GM20431 (cell line): ENCODE results near the gene LRP5.

Experiments
- in situ Hi-C: fragments of 300-500 bp; cut with MseI, MboI; formaldehyde crosslinking; loops from one replicate; pipeline ENCODE4 v1.15.0; 2020; ENCODE audit warnings: low sequenced_read_pairs; ENCODE audit not compliant: unreplicated experiment

The LRP5 gene

GRCh38 chr11:68303982-68304780 is 8.2 kb upstream of the LRP5 start:
- in situ Hi-C loops = no loop called here

GRCh38 chr11:68306636-68307035 is 5.8 kb upstream of the LRP5 start:
- in situ Hi-C loops = no loop called here

DNA sequence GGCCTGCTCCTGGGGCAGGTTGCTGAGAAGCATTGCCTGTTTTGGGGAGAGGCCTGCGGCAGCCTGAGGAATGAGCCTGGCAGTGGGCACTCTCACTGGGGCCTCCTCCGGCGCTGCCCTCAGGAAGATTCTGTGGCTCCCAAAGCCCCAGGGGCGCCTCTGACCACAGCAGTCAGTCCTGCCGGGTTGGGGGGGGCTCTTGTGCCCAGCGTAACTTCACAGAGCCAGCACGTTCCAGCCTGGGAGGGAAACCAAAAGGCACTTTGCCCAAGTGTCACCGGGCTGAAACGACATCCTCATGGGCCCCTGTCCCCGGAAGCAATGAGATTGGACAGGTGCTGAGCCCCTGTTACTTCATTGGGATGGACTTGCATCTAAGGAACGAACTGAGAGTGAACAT is 4.3 kb upstream of the LRP5 start:
- in situ Hi-C loops = no loop called here

GRCh38 chr11:68309621-68310185 is 2.7 kb upstream of the LRP5 start:
- in situ Hi-C loops = no loop called here

GRCh38 chr11:68311160-68312116 is 953 bp upstream of the LRP5 start:
- in situ Hi-C loops = no loop called here

- in situ Hi-C loops = no loop called here
Observed at GRCh38 chr11:68312780-68313573, 586 bp downstream of the LRP5 start.

- in situ Hi-C loops = no loop called here
Observed at GRCh38 chr11:68313574-68314202, 1.3 kb downstream of the LRP5 start.

- in situ Hi-C loops = no loop called here
Observed at GRCh38 chr11:68314203-68315170, 2.1 kb downstream of the LRP5 start.

DNA sequence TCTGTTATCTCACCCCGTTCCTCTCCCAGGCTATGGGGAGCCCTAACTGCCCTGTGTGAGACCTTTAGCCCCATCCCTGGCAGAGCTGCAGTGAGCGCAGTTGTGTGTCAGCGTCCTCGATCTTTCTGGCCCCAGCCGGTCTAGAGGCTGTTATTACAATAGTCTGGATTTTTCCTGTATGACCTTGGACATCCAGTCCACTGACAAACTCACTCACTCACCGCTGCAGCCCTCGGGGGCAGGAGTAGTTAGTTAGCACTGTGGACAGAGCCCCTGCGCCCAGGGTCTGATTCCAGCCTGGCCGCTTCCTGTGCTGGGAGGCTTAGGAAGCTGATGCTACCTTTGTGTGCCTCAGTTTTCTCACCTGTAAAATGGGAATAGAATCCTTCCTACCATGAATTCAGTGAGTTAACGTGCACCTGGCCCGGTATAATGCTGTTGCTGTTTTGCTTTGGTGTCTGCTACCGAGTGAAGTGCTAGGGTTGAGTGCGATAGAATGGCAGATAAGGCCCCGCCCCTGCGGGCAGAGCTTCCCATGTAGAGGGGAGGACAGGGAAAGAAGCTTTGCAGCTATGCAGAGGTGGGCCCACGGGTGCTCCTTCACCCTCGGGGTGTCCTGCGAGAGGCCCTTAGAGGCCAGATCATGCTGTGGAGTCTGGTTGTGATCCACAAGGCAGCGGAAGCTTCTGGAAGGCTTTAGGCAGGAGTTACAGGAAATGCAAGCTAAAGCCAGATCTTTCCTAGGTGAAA is 3.0 kb downstream of the LRP5 start:
- in situ Hi-C loops = no loop called here

DNA sequence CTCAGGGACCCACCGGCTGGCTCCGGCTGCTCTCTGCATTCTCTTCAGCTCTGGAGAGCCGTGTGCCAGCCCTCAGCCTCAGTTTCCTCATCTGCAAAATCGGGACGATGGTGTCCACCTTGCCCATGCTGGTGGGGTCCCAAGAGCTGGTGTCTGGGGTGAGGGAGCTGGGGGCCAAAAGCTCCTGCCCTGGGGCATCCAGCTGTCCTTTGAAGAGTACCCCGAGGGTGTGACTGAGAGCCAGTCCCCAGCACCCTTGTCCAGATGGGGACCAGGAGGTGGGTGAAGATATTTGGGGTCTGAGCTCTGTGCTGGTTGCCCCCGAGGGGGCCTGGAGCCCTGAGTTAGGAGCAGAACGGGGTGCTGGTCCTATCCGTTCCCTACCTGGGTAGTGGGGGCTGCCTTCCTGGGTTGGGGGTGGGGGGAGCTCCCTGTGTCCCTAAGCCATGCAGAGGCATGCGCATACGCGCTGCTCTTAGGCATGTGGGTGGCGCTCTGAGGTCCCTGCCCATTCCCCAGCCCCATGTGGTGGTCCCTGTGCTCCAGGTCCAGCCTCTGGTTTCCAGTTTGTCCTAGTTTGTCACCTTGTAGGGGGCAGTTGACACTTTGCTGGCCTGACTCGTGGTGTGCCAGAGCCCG is 4.9 kb downstream of the LRP5 start:
- in situ Hi-C loops = no loop called here

DNA sequence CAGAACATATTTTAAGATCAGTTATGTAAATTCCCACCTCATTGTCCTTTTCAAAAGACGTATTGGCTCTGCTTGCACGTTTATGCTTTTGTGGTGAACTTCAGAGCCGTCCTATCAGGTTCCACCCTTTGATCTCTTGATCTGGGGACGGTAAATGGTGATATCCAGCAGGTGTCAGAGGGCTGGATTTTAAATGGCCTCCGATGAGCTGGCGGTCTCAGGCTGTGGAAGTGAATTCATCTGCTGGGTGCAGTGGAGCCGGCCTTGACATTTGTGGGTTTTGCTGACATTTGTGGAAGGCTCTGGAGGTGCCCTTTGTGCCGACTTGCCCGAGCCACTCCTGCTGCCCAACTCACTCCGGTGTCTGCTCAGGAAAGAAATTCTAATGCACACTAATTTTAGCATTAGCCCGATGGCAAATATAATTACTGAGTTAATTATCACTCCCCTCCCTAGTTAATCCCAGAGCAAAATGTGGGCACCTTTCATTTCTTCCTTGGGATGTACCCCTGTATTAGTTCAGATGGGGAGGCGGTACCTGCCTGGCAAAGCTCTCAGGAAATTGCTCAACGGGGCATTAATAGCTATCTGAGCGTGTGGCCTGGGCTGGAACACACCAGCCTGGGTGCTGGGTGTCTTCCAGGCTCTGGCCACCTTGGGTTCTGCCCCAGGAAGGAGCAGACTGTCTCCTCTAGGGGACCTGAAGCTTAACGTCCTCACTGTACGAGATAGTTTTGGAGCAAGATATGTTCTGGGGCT is 9.1 kb downstream of the LRP5 start:
- in situ Hi-C loops = no loop called here

DNA sequence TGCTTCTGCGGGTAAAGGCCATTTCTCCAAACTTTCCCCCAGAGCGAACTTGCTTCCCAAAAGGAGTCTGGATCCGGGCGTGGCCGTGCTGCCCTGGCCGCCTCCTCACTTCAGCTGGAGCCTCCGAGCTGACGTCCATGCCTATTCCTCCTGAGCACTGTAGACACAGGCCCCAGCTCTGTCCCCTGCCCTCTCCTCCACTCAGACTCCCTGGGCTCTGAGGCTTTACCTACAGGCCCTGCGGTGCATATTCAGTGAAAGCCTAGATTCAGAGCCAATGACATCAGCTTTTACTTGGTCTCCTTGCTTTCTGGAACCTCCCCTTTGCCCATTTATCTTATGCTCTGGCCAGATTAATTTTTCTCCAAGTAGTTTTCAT is 9.7 kb downstream of the LRP5 start:
- in situ Hi-C loops = no loop called here

DNA sequence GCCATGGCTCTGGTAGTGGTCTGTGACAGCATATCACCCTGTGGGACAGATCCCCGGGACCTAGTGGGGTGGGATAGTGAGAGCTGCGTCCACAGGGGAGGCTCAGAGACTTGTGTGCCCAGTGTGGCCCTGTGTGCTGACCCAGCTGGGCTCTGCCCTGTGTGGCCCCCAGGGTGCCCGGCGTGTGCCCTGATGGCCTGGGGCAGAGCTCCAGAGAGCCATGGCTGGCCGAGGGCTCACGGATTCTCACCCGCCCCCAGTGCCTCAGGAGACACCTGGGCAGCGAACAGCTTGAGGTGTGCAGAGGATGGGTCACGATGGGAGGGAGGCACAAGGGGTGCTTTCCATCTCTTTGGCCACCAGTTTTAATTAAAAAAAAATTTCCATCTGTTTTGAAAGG is 11.8 kb downstream of the LRP5 start:
- in situ Hi-C loops = no loop called here

- in situ Hi-C loops = no loop called here
Observed at GRCh38 chr11:68324695-68325094, 12.3 kb downstream of the LRP5 start.

GRCh38 chr11:68325183-68325906 is 13.0 kb downstream of the LRP5 start:
- in situ Hi-C loops = no loop called here

DNA sequence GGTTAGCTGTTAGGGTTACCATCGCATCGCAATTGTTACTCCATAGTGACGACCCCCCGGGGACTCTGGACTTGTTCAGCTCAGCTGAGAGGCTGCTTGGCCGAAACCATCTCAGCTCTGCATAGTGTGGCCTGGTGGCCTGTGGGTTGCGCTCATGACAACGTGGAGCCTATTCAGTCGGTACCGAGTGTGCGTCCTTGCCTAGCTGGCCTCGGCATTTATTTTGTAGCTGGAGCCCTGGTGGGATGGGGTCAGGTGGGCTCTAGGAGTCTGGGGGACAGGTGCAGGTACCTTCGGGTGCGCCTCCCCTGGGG is 13.5 kb downstream of the LRP5 start:
- in situ Hi-C loops = no loop called here
